Measurements from ENCODE around the gene TLE6. TPM values are rescaled to one million over a fixed set of nuclear protein-coding genes. Genes with fewer than 3 reads are reported as not detected.
A peak's percentile ranks its signal among the peaks of the same experiment; 100 is the strongest.

TLE6 gene
- total and polyA plus RNA-seq, 12 donors: 0.34 to 3.5 (median 0.64) TPM; not detected in 3

DNA sequence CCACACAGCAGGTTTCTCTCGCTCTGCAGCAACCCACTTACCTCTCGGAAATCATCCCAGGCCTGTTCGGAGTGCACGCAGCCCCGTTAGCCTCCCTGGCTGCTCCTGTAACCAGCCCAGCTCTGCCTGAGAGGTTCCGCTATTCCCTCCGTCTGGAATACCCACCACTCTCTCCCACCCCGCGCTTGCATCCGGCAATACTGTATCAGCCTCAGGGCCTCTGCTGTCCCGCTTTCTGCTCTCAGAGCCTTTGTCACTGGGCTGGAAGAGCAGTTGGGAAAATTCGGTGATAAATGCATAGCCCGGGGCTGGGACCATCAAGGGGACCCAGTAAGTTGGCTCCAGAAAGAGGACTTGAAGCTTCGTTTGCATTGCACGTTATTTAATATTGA is 759 bp upstream of the TLE6 start:
- intact Hi-C loops (cut with DNase I): loop anchor here in 5 of 10 donors (2.0 to 10.0 kb wide), 5 partner anchors 26 to 60 kb away; partner anchors contain the start of gene TLE2 (in 1 of the 5)
- DNase-seq (no peak), ATAC-seq (peak in 2 of 8 donors; percentile 12 to 14)
- TF ChIP-seq, protein P1, sequence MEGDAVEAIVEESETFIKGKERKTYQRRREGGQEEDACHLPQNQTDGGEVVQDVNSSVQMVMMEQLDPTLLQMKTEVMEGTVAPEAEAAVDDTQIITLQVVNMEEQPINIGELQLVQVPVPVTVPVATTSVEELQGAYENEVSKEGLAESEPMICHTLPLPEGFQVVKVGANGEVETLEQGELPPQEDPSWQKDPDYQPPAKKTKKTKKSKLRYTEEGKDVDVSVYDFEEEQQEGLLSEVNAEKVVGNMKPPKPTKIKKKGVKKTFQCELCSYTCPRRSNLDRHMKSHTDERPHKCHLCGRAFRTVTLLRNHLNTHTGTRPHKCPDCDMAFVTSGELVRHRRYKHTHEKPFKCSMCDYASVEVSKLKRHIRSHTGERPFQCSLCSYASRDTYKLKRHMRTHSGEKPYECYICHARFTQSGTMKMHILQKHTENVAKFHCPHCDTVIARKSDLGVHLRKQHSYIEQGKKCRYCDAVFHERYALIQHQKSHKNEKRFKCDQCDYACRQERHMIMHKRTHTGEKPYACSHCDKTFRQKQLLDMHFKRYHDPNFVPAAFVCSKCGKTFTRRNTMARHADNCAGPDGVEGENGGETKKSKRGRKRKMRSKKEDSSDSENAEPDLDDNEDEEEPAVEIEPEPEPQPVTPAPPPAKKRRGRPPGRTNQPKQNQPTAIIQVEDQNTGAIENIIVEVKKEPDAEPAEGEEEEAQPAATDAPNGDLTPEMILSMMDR (IDR thresholded peaks at IDR 0.05): no peak
- Histone ChIP-seq H3K36me3 (no peaks in the 10 kb centered on the region), H3K4me3 (peak overlapping the region; percentile 30 to 63 (median 54)), H3K27me3 (no peaks in the 10 kb centered on the region), H3K4me1 (peaks cover 22 to 64% (median 61%) of the 10 kb centered on the region in 9 donors), H3K27ac (peak overlapping the region in 8 of 10 donors; percentile 4 to 66 (median 42)), H3K9me3 (no peaks in the 10 kb centered on the region)
- WGBS, 2 donors: 7 to 8% methylated on average over 15 of the region's 15 CpGs

DNA sequence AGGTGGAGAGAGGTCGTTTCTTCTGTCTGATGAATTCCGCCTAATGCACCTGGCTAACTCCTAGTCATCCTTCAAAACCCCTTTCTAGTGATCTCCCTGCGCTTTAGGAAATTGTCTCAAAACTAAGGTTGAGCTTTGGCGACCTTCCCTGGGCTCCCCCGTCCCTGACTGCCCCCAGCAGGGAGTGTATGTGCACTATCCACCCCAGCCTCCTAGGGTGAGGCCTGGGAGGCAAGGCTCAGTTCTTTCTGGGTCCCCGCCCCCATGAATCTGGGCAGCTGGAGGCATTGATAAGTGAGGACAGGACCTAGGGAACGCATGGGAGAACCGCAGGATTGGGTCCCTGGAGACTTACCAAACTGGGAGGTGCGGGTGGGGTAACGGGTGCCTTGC is 378 bp downstream of the TLE6 start:
- Histone ChIP-seq H3K9me3 (no peaks in the 10 kb centered on the region), H3K27ac (peak overlapping the region in 9 of 10 donors; percentile 25 to 68 (median 51)), H3K4me3 (peak overlapping the region in 5 of 10 donors; percentile 56 to 63 (median 58)), H3K27me3 (no peaks in the 10 kb centered on the region), H3K36me3 (no peaks in the 10 kb centered on the region), H3K4me1 (peaks cover 22 to 63% (median 55%) of the 10 kb centered on the region in 9 donors)
- DNase-seq (no peak), ATAC-seq (peak in 1 of 8 donors; percentile 1)
- intact Hi-C loops (cut with DNase I): loop anchor here in 5 of 10 donors (2.0 to 10.0 kb wide), 5 partner anchors 27 to 59 kb away; partner anchors contain the start of gene TLE2 (in 1 of the 5)
- WGBS, 2 donors: 57 to 60% methylated on average over 10 of the region's 10 CpGs
- TF ChIP-seq, protein P1 (IDR thresholded peaks at IDR 0.05): no peak

DNA sequence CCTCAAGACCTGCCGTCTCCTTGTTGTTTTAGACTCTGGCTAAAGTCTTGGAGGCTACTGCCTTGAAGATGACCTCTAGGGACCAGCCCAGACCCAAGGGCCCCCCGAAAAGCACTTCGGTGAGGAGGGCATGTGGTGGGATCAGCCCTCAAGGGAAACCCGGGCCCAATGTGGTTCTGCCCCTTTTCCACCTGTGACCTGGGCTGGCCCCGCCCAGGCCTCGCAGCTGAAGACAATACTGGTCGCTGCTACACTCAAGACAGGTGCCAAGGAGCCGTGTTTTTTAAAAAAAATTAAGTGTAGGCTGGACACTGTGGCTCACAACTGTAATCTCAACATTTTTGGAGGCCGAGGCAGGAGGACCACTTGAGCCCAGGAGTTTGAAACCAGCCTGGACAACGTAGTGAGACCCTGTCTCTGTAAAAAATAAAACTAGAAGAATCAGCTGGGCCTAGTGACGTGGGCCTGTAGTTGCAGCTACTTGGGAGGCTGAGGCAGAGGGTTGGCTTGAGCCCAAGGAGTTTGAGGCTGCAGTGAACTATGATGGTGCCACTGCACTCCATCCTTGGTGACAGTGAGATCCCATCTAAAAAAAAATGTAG is 903 bp downstream of the TLE6 start:
- Histone ChIP-seq H3K36me3 (no peaks in the 10 kb centered on the region), H3K4me1 (peaks cover 27 to 63% (median 55%) of the 10 kb centered on the region in 9 donors), H3K27me3 (no peaks in the 10 kb centered on the region), H3K27ac (peak overlapping the region in 8 of 10 donors; percentile 36 to 68 (median 52)), H3K9me3 (no peaks in the 10 kb centered on the region), H3K4me3 (no peak overlapping the region)
- intact Hi-C loops (cut with DNase I): loop anchor here in 2 of 10 donors (10.0 kb wide), 2 partner anchors 47 to 57 kb away; partner anchors contain the start of gene TLE2 (in 1 of the 2)
- TF ChIP-seq, protein P1 (IDR thresholded peaks at IDR 0.05): no peak
- ATAC-seq (no peak), DNase-seq (no peak)
- WGBS, 2 donors: 76 to 81% methylated on average over 11 of the region's 11 CpGs

DNA sequence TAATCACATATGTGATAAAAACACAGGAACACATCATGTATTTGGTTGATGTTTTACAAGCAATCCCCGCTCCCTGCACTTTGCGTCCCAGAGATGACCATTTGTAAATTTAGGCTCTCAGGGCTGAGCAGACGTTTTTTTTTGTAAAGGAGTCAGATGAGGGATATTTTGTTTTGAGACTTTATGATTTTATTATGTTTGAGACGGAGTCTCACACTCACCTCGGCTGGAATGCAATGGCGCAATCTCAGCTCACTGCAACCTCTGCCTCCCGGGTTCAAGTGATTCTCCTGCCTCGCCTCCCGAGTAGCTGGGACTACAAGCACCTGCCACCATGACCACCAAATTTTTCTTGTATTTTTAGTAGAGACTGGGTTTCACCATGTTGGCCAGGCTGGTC is 1.4 kb downstream of the TLE6 start:
- peaks cover 29 to 63% (median 55%) of the 10 kb centered on the region in 9 donors for H3K4me1 ChIP-seq
- 88 to 89% methylated on average over 9 of the region's 9 CpGs for WGBS, 2 donors
- TF ChIP-seq, protein P1 (IDR thresholded peaks at IDR 0.05): no peak

More for the DNA sequence above, 1.4 kb downstream of the TLE6 start:
- intact Hi-C loops (cut with DNase I): loop anchor here in 2 of 10 donors (10.0 kb wide), 2 partner anchors 46 to 56 kb away; partner anchors contain the start of gene TLE2 (in 1 of the 2)
- ATAC-seq (no peak), DNase-seq (no peak)
- no peak overlapping the region for H3K4me3 ChIP-seq
- peaks cover 0 to 4% (median 0%) of the 10 kb centered on the region in 7 donors for H3K27me3 ChIP-seq
- H3K36me3 ChIP-seq: no peaks in the 10 kb centered on the region
- H3K9me3 ChIP-seq: no peaks in the 10 kb centered on the region
- no peak overlapping the region for H3K27ac ChIP-seq

All from heart right ventricle (tissue), 16 donors.